ENCODE data around the gene NBPF14.
A peak's percentile ranks its signal among the peaks of the same experiment; 100 is the strongest.
"Not testable (repeated sequence)": the region's sequence is repeated elsewhere in the genome, so short reads cannot be mapped to it uniquely, and the experiment has no call there.

Gene NBPF14, protein sequence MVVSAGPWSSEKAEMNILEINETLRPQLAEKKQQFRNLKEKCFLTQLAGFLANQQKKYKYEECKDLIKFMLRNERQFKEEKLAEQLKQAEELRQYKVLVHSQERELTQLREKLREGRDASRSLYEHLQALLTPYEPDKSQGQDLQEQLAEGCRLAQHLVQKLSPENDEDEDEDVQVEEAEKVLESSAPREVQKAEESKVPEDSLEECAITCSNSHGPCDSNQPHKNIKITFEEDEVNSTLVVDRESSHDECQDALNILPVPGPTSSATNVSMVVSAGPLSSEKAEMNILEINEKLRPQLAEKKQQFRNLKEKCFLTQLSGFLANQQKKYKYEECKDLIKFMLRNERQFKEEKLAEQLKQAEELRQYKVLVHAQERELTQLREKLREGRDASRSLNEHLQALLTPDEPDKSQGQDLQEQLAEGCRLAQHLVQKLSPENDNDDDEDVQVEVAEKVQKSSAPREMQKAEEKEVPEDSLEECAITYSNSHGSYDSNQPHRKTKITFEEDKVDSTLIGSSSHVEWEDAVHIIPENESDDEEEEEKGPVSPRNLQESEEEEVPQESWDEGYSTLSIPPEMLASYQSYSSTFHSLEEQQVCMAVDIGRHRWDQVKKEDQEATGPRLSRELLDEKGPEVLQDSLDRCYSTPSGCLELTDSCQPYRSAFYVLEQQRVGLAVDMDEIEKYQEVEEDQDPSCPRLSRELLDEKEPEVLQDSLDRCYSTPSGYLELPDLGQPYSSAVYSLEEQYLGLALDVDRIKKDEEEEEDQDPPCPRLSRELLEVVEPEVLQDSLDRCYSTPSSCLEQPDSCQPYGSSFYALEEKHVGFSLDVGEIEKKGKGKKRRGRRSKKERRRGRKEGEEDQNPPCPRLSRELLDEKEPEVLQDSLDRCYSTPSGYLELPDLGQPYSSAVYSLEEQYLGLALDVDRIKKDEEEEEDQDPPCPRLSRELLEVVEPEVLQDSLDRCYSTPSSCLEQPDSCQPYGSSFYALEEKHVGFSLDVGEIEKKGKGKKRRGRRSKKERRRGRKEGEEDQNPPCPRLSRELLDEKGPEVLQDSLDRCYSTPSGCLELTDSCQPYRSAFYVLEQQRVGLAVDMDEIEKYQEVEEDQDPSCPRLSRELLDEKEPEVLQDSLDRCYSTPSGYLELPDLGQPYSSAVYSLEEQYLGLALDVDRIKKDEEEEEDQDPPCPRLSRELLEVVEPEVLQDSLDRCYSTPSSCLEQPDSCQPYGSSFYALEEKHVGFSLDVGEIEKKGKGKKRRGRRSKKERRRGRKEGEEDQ (N-terminal part only)

DNA sequence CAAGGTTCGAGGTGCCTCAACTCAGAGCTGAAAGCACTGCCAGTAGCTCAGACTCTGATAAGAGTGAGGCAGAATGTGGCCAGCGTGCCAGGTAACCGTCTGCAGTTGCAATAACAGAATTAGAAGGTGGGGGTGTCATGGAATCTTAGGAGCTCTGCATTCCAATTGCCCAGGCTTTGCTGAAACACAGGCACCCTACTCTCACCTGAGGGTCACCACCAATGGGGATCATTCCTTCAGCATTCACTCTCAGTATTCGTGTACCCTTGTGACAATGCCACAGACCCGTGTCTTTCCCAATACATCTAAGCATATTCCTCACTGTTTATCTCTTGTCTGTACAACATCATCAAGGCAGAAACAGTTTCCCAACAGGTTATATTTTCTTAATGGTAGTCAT is at the start of gene NBPF14:
Gene NBPF14, minus strand, starts transcription at position 101 of the 400 bp plus-strand sequence. CDS start 294 bp downstream, outside the sequence.
- not testable (repeated sequence) for DNase-seq (ENCODE audit: low read depth)

DNA sequence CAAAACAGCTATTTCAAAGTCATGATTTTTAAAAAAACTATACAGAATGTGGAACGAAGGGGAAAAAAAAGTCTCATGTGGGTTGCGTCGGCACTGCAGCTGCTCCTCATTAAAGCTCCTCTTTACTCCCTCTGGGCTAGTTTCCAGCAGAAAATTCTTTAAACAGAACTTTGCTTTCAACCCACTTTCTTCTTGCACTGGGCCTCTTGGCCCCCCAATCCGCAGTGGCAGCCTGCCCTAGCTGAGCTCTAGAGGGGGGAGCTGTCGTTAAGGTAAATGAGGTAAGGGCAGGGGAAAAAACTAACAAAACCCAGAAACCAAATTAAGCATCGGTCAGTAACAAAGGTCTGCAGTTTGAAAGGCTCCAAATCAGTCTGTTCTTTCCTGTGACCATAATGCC is 29.6 kb upstream of the NBPF14 start:
- not testable (repeated sequence) for DNase-seq (ENCODE audit: low read depth)

DNA sequence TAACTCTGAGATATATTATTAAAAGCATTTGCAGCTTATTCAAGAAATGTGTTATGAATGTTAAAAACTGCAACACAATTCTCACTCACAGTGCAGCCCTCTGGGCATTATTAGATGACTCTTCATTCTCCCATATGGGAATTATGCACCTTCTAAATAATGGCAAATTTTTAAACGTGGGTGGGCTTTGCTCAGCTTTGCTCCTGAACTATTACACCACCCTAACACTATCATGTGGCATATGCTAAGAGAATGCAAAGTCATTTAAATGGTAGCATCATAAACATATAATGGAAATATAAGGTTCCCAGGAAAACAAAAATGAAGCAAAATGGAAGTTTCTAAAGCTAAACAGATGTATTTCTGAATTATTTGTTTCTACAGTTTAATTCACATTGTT is 22.4 kb upstream of the NBPF14 start:
- not testable (repeated sequence) for DNase-seq (ENCODE audit: low read depth)

DNA sequence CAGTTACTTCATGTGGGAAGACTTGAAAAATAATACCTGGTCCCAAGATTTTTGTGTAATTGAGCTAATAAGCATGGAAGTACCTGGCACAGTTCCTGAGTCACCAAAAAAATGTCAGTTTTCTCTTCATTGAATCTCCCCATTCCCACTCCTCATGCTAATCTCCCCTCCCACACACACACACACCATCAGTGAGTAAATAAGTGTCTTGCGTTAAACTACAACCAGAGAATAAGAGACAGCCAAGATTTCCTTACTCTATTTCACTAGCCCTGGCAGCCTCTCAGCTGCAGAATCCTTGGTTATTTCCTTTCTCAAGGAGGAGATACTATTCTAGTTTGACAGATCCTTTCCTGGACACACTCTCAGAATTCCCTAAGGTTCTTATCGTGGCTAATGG is 9.5 kb upstream of the NBPF14 start:
- not testable (repeated sequence) for DNase-seq (ENCODE audit: low read depth)

DNA sequence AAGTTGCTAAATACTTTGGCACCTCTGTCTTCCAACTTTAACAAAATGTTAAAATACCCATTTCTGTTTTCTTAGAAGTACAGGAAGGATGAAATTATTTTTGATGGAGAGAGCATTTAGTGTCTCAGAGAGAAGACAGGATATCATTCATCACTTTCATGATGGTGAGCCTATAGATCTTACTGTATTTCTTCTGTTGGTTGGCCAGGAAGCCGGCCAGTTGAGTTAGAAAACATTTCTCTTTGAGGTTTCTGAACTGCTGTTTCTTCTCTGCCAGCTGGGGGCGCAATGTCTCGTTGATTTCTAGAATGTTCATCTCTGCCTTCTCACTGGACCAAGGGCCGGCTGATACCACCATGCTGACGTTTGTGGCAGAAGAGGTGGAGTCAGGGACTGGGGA is 451 bp downstream of the NBPF14 start:
- DNase-seq (ENCODE audit: low read depth) = not testable (repeated sequence)

DNA sequence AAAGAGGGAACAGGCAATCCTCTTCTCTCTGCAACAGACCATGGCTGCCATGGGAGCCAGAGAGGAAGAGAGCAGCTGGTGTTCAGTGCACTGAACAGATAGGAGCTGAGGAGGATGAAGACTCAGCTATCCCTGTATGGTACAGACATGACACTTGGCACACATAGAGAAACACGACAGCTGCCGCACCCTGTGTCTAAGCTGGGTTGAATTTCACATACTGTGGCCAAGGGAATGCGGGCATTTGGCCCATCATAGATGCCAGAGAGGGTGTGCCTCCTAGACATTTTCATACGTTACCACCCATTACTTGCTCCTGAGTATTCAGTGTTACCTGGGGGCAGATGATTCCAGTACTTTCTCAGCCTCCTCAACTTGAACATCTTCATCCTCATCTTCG is 4.7 kb downstream of the NBPF14 start:
- DNase-seq (ENCODE audit: low read depth) = not testable (repeated sequence)

DNA sequence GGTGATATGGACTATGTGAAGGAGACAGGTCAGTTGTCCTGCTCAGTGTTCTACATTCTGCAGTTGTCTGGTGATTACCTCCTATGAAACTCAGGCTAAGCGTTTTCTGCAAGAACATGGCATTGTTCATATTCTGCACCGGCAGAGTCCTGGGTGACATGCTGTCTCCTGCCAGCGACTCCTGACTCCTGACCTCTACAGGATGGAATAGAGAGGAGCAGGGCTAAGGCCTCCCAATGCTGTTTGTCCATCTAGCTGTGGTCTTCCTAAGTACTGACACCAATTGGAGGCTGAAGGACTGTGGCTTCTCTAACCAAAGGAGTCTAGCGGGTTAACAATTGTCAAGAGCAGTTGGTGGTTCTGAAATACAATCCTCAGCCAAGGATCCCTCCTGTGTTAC is 63.7 kb downstream of the NBPF14 start:
- not testable (repeated sequence) for DNase-seq (ENCODE audit: low read depth)

DNA sequence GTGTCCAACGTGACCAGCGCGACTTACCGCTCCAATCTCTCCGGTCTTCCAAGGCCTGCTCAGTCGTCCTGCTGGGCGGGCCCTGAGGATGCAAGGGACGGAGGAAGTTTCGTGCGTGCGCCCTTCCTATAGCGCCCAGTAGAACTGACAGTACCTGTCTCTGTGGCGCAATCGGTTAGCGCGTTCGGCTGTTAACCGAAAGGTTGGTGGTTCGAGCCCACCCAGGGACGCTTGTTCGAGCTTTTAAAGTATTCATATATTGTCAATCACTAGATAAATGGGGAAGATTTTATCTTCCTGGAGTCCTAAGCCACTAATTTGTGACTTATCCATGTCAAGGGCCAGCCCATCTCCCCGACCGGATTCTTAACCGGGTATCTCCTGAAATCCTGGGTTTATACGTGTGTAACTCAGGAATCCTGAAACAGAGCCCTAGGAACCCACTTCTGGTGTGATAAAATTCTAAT is 66.7 kb downstream of the NBPF14 start:
- DNase-seq (ENCODE audit: low read depth) = peak; percentile 42

DNA sequence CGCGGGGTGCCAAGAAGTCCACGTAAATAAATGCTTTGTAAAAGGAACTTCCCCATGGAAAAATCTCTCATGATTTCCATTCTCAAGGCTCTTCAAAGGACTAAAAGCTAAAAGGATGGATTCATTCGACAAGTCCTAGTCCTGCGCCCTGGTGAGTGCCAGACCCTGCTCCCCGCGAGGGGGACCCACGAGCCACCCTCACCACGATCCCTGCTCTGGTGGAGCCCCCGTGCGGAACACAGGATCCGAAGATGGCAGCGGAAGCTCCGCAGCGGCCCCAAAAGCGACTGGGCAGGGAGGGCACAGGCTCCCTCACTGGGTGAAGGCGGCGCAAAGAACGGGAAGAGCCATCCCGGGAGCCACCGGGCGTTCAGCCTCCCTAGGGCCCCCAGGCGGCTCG is 67.2 kb downstream of the NBPF14 start:
- DNase-seq (ENCODE audit: low read depth) = not testable (repeated sequence)

DNA sequence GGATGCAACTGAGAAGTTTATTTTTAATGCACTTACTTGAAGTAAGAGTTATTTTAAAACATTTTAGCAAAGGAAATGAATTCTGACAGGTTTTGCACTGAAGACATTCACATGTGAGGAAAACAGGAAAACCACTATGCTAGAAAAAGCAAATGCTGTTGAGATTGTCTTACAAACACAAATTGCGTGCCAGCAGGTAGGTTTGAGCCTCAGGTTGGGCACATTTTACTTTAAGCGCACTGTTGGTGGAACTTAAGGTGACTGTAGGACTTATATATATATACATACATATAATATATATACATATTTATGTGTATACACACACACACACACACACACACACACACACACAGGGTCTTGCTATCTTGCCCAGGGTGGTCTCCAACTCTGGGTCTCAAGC is 69.2 kb downstream of the NBPF14 start:
- not testable (repeated sequence) for DNase-seq (ENCODE audit: low read depth)

DNA sequence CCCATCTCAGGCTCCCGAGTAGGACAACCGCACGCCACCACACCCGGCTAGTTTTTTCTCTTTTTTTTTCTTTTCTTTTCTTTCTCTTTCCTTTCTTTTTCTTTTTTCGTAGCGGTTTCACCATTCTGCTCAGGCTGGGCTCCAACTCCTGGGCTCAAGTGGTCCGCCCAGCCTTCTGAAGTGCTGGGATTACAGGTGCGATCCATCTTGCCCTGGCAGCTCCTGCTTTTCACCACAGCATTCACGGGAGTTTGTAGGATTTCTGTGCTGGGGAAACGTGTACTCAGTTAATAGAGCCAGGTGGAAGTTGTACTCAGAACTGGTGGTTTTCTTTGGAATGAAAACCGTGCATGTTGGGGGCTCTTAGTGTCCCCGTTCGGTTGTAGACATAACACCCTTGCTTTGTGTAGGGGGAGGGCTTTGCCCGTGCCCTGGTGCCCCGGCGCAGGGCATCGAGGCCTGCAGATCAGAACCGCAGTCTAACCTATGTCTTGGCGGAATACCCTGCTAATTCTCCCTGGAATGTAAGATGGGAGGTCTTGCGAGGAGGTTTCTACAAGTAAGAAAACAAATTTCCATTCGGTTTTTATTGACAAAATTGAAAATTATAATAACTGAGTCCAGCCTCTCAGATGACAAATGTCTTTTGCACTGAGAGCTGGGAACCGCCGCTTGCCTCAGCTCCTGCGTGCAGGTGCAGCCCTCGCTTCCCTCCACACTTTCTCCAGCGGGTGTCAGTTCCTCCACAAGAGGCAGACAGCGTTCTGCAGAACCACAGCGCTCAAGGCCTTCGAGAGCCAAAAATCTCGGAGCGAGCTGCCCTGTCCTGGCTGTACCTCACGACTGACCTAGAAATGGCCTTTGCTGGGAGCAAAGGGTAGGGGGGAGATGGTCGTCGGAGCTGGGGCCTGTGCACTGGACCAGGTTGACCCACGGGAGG is 72.3 kb downstream of the NBPF14 start:
- DNase-seq (ENCODE audit: low read depth) = not testable (repeated sequence)

DNA sequence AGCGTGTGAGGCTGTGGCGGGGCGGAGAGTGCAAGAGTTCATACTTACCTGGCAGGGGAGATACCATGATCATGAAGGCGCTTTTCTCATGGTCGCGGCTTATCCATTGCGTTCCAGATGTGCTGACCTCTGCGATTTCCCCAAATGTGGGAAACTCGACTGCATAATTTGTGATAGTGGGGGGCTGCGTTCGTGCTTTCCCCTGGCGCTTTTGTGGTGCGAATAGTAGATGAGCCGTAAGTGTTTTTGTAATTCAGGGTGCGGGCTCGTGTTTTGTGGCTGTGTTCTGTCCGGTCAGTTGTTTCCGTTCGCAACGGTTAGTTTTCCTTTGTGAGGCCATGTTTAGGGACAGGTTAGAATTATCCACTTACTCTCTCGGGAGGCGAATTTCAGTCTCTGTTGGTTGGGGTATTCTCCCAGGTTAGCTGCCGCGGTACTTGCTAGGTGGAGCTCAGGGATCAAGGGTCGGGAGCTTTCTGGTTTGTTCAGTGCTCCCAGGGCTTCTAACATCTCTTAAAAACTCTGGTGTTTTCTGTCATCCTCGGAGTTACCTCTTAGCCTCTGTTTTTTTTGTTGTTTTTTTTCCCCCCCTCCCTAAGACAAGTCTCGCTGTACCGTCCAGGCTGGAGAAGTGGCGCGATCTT is 73.1 kb downstream of the NBPF14 start:
- DNase-seq (ENCODE audit: low read depth) = peak; percentile 84

DNA sequence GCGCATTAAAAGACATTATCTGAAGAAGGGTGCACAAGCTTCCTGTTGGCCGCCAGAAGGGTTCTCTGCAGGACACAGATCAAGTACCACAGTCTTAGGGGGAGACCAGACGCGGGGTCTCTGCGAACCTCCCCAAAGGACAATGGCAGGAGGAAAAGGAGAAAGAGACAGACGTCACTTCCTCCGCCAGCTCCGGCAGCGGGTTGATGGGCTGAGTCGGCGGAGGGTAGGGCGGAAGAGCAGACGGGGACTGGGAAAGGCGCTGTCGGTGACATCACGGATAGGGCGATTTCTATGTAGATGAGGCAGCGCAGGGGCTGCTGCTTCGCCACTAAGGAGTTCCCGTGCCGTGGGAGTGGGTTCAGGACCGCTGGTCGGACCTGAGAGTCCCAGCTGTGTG is 73.7 kb downstream of the NBPF14 start:
- DNase-seq (ENCODE audit: low read depth) = peak; percentile 75

DNA sequence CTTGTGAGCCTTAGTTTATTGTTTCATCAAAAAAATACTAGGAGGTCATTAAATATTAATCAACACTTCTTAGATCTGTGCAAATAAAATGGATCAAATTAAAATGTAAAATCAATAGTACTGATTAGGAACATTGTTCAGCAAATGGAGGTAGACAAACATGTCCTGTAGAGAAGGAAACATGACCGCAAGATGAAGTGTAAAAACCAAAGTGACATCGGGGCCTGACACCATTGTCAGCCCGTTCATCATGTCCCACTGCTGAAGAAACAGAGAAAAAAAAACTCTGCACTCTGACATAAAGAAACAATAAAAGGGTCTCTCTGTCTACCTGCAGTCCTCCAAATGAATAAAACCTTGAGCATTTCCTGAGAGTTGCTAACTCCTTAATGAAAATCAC is 81.5 kb downstream of the NBPF14 start:
- DNase-seq (ENCODE audit: low read depth) = not testable (repeated sequence)

DNA sequence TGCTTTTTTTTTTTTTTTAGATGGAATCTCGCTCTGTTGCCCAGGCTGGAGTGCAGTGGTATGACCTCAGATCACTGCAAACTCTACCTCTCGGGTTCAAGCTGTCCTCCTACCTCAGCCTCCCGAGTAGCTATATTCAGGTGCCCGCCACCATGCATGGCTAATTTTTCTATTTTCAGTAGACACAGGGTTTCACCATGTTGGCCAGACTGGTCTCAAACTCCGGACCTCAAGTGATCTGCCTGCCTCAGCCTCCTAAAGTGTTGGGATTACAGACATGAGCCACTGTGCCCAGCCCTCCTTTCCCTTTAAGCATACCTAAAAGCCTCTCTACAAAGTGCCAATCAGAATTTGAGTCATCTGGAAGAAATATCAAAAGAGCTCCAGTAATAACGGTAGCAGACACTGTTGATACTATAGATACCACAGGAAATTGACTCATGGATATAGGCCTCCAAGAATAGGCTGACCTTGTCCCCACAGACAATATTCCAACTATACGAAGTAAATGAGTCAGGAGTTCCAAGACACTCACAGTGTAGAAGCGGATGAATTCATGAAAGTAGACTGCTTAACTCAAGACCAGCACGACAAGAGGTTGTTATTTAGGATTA is 83.1 kb downstream of the NBPF14 start:
- DNase-seq (ENCODE audit: low read depth) = not testable (repeated sequence)

DNA sequence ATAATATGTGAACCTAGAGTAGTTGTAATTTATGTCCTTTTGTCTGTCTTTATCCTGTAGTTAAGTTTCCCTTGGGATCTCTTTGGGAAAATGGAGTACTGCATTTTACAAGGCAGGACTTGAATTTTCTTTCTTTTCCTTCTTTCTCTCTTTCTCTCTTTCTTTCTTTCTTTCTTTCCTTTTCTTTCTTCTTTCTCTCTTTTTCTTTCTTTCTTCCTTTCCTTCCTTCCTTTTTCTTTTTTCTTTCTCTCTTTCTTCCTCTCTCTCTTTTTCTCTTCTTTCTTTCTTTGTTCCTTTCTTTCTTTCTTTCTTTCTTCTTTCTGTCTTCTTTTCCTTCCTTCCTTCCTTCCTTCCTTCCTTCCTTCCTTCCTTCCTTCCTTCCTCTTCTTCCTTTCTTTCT is 101.9 kb downstream of the NBPF14 start:
- DNase-seq (ENCODE audit: low read depth) = not testable (repeated sequence)

DNA sequence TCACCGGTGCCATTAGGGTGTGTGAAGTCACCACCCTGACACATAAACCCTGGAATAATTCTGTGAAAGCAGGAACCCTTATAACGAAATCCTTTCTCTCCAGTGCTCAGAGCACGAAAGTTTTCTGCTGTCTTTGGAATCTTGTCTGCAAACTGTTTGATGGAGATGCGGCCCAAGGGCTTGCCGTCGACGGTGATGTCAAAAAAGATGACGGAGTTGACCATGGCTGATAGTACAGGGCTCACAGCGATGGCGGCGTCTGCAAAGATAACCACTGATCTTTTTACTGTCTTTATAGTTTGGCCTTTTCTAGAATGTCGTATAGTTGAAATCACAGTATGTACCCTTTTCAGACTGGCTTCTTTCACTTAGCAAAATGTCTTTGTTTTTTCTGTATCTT is 112.8 kb downstream of the NBPF14 start, which contains the start of gene PPIAL4G:
Gene PPIAL4G, minus strand, starts transcription at position 274 of the 400 bp plus-strand sequence. Its CDS starts 50 bp downstream, at position 224.
- DNase-seq (ENCODE audit: low read depth) = not testable (repeated sequence)

All from activated T-helper 9 cell treated with anti-CD3 and anti-CD28 coated beads, Interleukin-2, amount 50 U/mL, for 16 hours (primary cell).